ENCODE measurements around the gene MFGE8. TPM values are rescaled to one million over a fixed set of nuclear protein-coding genes. Genes with fewer than 3 reads are reported as not detected.

MFGE8 gene
- total RNA-seq, 4 donors from 2014 or later: 341 to 594 (median 450) TPM

DNA sequence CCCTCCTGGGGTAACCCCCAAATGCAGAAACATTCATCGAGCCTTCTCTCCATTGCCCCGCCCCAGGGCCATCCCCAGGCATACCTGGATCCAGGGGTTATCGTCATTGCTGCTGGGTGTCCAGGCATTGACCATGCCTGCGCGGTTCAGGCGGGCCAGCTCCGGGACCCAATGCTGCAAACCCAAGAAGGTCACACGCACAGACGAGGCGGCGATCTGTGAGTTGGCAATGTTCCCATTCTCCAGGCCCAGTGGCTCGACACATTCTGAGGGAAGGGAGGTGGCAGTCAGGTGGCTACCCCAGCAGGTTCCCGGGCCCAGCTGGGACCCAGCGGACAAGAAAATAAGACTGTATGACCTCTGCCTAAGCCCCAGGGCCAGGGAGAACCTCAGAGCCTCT is 6.1 kb downstream of the MFGE8 start:
- TF ChIP-seq, protein P1, sequence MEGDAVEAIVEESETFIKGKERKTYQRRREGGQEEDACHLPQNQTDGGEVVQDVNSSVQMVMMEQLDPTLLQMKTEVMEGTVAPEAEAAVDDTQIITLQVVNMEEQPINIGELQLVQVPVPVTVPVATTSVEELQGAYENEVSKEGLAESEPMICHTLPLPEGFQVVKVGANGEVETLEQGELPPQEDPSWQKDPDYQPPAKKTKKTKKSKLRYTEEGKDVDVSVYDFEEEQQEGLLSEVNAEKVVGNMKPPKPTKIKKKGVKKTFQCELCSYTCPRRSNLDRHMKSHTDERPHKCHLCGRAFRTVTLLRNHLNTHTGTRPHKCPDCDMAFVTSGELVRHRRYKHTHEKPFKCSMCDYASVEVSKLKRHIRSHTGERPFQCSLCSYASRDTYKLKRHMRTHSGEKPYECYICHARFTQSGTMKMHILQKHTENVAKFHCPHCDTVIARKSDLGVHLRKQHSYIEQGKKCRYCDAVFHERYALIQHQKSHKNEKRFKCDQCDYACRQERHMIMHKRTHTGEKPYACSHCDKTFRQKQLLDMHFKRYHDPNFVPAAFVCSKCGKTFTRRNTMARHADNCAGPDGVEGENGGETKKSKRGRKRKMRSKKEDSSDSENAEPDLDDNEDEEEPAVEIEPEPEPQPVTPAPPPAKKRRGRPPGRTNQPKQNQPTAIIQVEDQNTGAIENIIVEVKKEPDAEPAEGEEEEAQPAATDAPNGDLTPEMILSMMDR (IDR thresholded peaks at IDR 0.05): no peak
- no peak for DNase-seq (ENCODE audit: low spot score)
- no peak for ATAC-seq (ENCODE audit: low FRiP score)

- TF ChIP-seq, protein P1 (IDR thresholded peaks at IDR 0.05): no peak
- ATAC-seq (ENCODE audit: low FRiP score): no peak
- DNase-seq (ENCODE audit: low spot score): no peak
These were observed 6.6 kb downstream of the MFGE8 start for GRCh38 chr15:88906551-88906950.

DNA sequence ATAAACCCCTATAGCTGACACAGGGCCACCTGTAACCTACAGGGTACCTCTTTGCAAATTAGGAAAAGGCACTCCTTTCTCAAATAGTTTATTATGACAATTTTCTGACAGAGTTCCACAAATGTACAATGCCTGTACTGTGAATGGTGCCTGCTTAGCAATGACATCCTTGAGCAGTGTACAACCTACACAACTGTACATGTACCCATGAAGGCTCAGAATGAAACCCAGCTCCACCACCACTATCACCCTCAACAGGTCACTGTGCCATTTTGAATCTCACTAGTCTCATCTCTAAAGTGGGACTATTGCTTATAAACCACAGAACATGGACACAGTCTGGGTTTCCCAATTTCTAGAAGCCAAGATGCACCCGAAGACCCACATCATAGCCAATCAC is 7.0 kb downstream of the MFGE8 start:
- no peak for ATAC-seq (ENCODE audit: low FRiP score)

DNA sequence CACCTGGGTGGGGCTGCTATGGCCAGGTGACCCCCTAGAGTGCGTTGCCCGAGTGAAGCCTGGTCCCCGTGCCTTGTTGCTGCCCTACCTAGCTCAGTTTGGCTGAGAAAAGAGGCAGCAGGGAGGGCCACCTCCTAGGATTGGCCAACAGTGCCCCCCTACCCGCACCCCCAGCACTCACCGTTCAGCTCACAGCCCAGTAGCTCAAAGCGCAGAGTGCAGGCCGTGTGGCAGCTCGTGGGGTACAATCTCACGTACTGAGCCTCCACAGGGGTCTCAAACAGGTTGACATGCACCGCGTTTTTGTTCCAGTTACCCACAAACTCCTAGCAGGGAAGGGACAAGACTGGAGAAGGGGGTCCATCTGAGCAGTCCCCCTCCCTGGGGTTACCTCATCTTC is 7.6 kb downstream of the MFGE8 start:
- ATAC-seq (ENCODE audit: low FRiP score) (no peak), DNase-seq (ENCODE audit: low spot score) (no peak)
- TF ChIP-seq, protein P1 (IDR thresholded peaks at IDR 0.05): no peak

More for the DNA sequence above, 7.0 kb downstream of the MFGE8 start:
- no peak for DNase-seq (ENCODE audit: low spot score)
- TF ChIP-seq, protein P1 (IDR thresholded peaks at IDR 0.05): no peak

GRCh38 chr15:88904624-88905327 is 8.4 kb downstream of the MFGE8 start:
- ATAC-seq (ENCODE audit: low FRiP score): peak; percentile 66
- peak; percentile 88 for DNase-seq (ENCODE audit: low spot score)
- TF ChIP-seq, protein P1 (IDR thresholded peaks at IDR 0.05): peak in 2 of 3 donors; percentile 84 to 87

GRCh38 chr15:88904257-88904623 is 8.9 kb downstream of the MFGE8 start:
- ATAC-seq (ENCODE audit: low FRiP score) (no peak), DNase-seq (ENCODE audit: low spot score) (no peak)
- TF ChIP-seq, protein P1 (IDR thresholded peaks at IDR 0.05): no peak

GRCh38 chr15:88902846-88903245 is 10.3 kb downstream of the MFGE8 start:
- ATAC-seq (ENCODE audit: low FRiP score) (no peak), DNase-seq (ENCODE audit: low spot score) (no peak)
- TF ChIP-seq, protein P1 (IDR thresholded peaks at IDR 0.05): no peak

Data from omental fat pad (tissue), 4 donors.